Loucy (cell line): ENCODE data around the gene PIM3.

Source experiments
- CTCF ChIP-seq: fragments of 200-600 bp; sonication (generic); conservative IDR thresholded peaks from 2 replicates; pipeline ENCODE4 v1.5.1; 2014; ENCODE audit warnings: mild to moderate bottlenecking, antibody characterized with exemption, low read length
- EZH2phosphoT487 ChIP-seq: fragments of 200-600 bp; IDR thresholded peaks from 2 replicates; pipeline ENCODE4 v1.6.1; 2018; ENCODE audit warnings: antibody characterized with exemption, mild to moderate bottlenecking, moderate library complexity, borderline replicate concordance

DNA sequence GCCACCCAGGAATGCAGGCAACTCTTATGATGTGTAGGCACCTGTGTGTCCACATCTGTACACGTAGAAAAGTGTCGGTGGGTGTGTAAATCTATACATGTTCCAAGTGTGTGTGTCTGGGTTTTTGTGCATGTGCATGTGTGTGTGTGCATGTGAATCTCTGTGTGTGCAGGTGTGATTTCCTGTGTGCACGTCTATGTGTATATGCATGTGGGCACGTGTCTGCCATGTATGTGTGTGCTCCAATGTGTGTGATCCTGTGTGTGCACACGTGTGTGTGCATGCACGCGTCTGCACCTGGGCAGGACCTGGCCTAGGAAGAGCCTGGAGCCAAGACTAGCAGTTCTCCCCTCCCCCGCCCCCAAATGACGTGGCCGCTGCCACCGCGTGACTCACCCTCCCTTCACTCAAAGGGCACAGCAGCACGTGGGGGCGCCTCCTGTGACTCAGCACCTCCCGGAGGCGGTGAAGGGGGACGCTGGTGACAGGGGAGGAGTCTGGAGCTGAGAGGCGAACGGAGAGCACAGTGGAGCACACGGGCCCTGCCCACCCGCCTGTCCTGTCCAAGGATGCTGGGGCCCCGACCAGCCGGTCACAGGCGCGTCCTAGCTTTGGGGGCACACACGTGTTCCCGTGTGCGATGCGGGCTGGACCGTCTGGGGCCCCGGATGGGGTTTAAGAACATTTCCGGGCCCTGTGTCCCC, 10.1 kb downstream of the PIM3 start:
- TF ChIP-seq CTCF, result no peak
- no peak for TF ChIP-seq EZH2phosphoT487
